Measurements from ENCODE around the gene ZSWIM6. TPM values are rescaled to one million over a fixed set of nuclear protein-coding genes. Genes with fewer than 3 reads are reported as not detected.

The ZSWIM6 gene
- total RNA-seq, 1 experiment from 2014 or later = 10.0 TPM

- ChIA-PET CTCF (no interaction called here), POLR2A (no interaction called here)
- H3K4me3 ChIP-seq (ENCODE audit: low read depth, low read length) = no peak overlapping the region
- peaks cover 5% of the 10 kb centered on the region for H3K36me3 Mint-ChIP-seq (ENCODE audit: insufficient read depth, unreplicated experiment)
- H3K27ac Mint-ChIP-seq (ENCODE audit: unreplicated experiment) = no peak overlapping the region
- no peaks in the 10 kb centered on the region for H3K9me3 ChIP-seq
- no peaks in the 10 kb centered on the region for H3K4me1 ChIP-seq
- BruUV-seq (replicated peaks) = no TSS peak
- H3K4me1 Mint-ChIP-seq (ENCODE audit: low read depth, unreplicated experiment) = peaks cover 7% of the 10 kb centered on the region
- H3K27me3 Mint-ChIP-seq (ENCODE audit: insufficient read depth, unreplicated experiment) = no peaks in the 10 kb centered on the region
- intact Hi-C loops (cut with micrococcal nuclease; ENCODE audit: unreplicated experiment) = no loop called here
- no peak overlapping the region for H3K4me3 Mint-ChIP-seq (ENCODE audit: unreplicated experiment)
- TF ChIP-seq, protein P1, sequence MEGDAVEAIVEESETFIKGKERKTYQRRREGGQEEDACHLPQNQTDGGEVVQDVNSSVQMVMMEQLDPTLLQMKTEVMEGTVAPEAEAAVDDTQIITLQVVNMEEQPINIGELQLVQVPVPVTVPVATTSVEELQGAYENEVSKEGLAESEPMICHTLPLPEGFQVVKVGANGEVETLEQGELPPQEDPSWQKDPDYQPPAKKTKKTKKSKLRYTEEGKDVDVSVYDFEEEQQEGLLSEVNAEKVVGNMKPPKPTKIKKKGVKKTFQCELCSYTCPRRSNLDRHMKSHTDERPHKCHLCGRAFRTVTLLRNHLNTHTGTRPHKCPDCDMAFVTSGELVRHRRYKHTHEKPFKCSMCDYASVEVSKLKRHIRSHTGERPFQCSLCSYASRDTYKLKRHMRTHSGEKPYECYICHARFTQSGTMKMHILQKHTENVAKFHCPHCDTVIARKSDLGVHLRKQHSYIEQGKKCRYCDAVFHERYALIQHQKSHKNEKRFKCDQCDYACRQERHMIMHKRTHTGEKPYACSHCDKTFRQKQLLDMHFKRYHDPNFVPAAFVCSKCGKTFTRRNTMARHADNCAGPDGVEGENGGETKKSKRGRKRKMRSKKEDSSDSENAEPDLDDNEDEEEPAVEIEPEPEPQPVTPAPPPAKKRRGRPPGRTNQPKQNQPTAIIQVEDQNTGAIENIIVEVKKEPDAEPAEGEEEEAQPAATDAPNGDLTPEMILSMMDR (IDR thresholded peaks at IDR 0.05; ENCODE audit: insufficient read depth in 1 of 2, low read depth in 1 of 2, low read length in 1 of 2, severe bottlenecking in 1 of 2, unreplicated experiment in 1 of 2) = no peak
- H3K27me3 ChIP-seq (replicated peaks; ENCODE audit: control insufficient read depth, insufficient read depth, low read length) = no peaks in the 10 kb centered on the region
- H3K9me3 Mint-ChIP-seq (ENCODE audit: unreplicated experiment) = no peaks in the 10 kb centered on the region
- no peaks in the 10 kb centered on the region for H3K36me3 ChIP-seq (ENCODE audit: control insufficient read depth, insufficient read depth, low read length)
- no peak for DNase-seq
These were observed 34.6 kb downstream of the ZSWIM6 start for GRCh38 chr5:61366497-61367240.

- no peaks in the 10 kb centered on the region for H3K4me1 ChIP-seq
- H3K27me3 ChIP-seq (replicated peaks; ENCODE audit: control insufficient read depth, insufficient read depth, low read length) = no peaks in the 10 kb centered on the region
- Mint-ChIP-seq H3K4me1 (ENCODE audit: low read depth, unreplicated experiment) (peaks cover 16% of the 10 kb centered on the region), H3K4me3 (ENCODE audit: unreplicated experiment) (no peak overlapping the region), H3K27ac (ENCODE audit: unreplicated experiment) (no peak overlapping the region), H3K36me3 (ENCODE audit: insufficient read depth, unreplicated experiment) (peaks cover 5% of the 10 kb centered on the region), H3K9me3 (ENCODE audit: unreplicated experiment) (no peaks in the 10 kb centered on the region), H3K27me3 (ENCODE audit: insufficient read depth, unreplicated experiment) (no peaks in the 10 kb centered on the region)
- ChIA-PET POLR2A (no interaction called here), CTCF (no interaction called here)
- TF ChIP-seq, protein P1 (IDR thresholded peaks at IDR 0.05; ENCODE audit: insufficient read depth in 1 of 2, low read depth in 1 of 2, low read length in 1 of 2, severe bottlenecking in 1 of 2, unreplicated experiment in 1 of 2) = no peak
- no peak for DNase-seq
- BruUV-seq (replicated peaks) = no TSS peak
- H3K4me3 ChIP-seq (ENCODE audit: low read depth, low read length) = no peak overlapping the region
- H3K36me3 ChIP-seq (ENCODE audit: control insufficient read depth, insufficient read depth, low read length) = no peaks in the 10 kb centered on the region
- no peaks in the 10 kb centered on the region for H3K9me3 ChIP-seq
- intact Hi-C loops (cut with micrococcal nuclease; ENCODE audit: unreplicated experiment) = no loop called here
These were observed 38.4 kb downstream of the ZSWIM6 start for GRCh38 chr5:61370506-61370905.

DNA sequence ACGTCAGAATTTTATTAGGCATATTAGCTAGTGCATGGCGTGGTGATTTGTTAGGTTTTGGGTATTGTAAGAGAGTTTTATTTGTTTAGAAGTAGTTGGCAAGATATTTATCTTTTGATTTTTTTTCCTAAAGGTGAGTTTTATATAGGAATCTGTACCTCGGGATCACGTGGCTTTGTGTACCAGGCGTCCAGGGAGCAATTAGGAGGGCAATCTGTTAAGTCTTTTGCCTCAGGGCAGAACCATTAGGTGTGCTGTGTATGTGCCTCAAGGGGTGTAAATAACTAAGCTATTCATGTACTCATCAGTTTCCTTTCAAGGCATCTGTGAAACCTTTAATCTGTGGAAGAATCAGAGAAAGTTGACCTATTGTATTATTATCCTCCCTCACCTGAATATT, 39.4 kb downstream of the ZSWIM6 start:
- Mint-ChIP-seq H3K4me1 (ENCODE audit: low read depth, unreplicated experiment) (peaks cover 16% of the 10 kb centered on the region), H3K27me3 (ENCODE audit: insufficient read depth, unreplicated experiment) (no peaks in the 10 kb centered on the region), H3K27ac (ENCODE audit: unreplicated experiment) (no peak overlapping the region), H3K9me3 (ENCODE audit: unreplicated experiment) (no peaks in the 10 kb centered on the region), H3K4me3 (ENCODE audit: unreplicated experiment) (no peak overlapping the region), H3K36me3 (ENCODE audit: insufficient read depth, unreplicated experiment) (peaks cover 5% of the 10 kb centered on the region)
- CTCF ChIA-PET = no interaction called here
- H3K27me3 ChIP-seq (replicated peaks; ENCODE audit: control insufficient read depth, insufficient read depth, low read length) = no peaks in the 10 kb centered on the region
- no TSS peak for BruUV-seq (replicated peaks)
- DNase-seq = no peak
- H3K4me3 ChIP-seq (ENCODE audit: low read depth, low read length) = no peak overlapping the region
- intact Hi-C loops (cut with micrococcal nuclease; ENCODE audit: unreplicated experiment) = no loop called here
- no peaks in the 10 kb centered on the region for H3K9me3 ChIP-seq
- H3K4me1 ChIP-seq = no peaks in the 10 kb centered on the region
- POLR2A ChIA-PET = no interaction called here
- TF ChIP-seq, protein P1 (IDR thresholded peaks at IDR 0.05; ENCODE audit: insufficient read depth in 1 of 2, low read depth in 1 of 2, low read length in 1 of 2, severe bottlenecking in 1 of 2, unreplicated experiment in 1 of 2) = no peak
- H3K36me3 ChIP-seq (ENCODE audit: control insufficient read depth, insufficient read depth, low read length) = no peaks in the 10 kb centered on the region

Measured in Caco-2 (cell line).